ENCODE results near the gene OPN3. TPM values are rescaled to one million over a fixed set of nuclear protein-coding genes. Genes with fewer than 3 reads are reported as not detected.
A peak's percentile ranks its signal among the peaks of the same experiment; 100 is the strongest.

Gene OPN3
- total RNA-seq, 1 donor from 2014 or later = 25.6 TPM

DNA sequence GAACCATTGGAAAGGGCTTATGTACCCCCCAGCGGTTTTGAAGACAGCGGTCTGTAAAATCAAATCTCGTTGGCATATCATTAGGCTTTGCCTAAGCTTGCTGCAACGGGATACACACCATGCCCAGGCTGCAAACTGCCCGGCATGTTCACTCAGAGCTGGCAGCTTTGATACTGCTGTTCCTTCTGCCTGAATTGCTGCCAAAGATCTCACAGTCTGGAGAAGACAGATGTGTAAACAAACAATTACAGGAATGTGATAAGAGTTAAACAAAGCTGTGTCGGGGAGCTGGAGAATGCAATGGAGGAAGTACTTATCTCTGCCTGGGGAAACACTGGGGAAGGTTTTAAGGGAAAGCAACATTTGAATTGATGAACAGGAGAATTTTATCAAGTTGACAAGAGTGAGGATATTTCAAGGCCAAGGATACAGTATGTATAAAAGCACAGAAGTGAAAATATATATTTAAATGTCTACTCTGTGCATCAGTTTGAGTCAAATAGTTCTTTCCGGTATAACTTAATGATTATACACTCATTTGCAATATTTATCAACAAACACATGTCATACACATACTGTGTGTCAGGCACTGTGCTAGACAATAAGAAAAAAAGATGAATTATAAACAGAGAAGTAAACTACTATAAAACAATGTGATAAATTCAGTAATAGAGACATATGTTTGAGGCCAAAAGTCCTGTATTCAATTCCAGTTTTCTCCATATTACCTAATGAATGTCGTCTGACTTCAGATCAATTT is 29.9 kb downstream of the OPN3 start:
- no peak overlapping the region for H3K27ac Mint-ChIP-seq
- peaks cover 3% of the 10 kb centered on the region for H3K4me1 Mint-ChIP-seq (ENCODE audit: unreplicated experiment)
- no peaks in the 10 kb centered on the region for H3K36me3 Mint-ChIP-seq
- H3K27me3 Mint-ChIP-seq = no peaks in the 10 kb centered on the region
- no peak for DNase-seq (ENCODE audit: extremely low spot score, unreplicated experiment)
- H3K4me3 Mint-ChIP-seq = no peak overlapping the region
- no peaks in the 10 kb centered on the region for H3K9me3 Mint-ChIP-seq
- TF ChIP-seq, protein P1, sequence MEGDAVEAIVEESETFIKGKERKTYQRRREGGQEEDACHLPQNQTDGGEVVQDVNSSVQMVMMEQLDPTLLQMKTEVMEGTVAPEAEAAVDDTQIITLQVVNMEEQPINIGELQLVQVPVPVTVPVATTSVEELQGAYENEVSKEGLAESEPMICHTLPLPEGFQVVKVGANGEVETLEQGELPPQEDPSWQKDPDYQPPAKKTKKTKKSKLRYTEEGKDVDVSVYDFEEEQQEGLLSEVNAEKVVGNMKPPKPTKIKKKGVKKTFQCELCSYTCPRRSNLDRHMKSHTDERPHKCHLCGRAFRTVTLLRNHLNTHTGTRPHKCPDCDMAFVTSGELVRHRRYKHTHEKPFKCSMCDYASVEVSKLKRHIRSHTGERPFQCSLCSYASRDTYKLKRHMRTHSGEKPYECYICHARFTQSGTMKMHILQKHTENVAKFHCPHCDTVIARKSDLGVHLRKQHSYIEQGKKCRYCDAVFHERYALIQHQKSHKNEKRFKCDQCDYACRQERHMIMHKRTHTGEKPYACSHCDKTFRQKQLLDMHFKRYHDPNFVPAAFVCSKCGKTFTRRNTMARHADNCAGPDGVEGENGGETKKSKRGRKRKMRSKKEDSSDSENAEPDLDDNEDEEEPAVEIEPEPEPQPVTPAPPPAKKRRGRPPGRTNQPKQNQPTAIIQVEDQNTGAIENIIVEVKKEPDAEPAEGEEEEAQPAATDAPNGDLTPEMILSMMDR (conservative IDR thresholded peaks at IDR 0.05) = no peak

DNA sequence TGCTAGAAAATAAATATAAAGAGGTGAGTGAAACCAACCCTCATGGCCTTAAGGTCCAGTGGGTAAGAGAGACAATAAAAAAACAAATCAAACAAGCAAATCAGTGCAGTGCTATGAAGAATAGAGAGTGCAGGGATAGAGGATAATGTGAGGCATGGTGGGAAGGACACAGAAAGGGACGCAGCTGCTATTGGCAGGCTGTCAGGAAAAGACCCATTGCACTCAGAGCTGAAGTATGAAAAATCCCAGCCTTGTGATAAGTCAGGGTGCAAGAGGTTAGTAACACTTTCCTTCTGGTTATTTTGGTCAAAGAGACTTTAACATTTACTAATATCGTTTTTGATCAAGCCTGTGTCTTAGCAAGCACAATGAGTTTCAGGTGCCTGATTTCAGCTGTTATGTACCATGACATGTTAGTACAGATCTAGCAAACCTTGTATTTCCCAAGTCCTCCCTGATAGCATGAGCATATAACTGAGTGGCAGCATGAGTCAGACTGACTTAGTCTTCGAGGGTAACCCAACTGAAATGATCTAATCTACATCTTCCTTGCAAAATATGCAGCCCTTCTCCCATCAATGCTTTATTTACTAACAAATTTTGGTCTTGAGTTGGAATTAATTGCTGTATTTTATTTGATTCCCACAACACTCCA is 31.7 kb downstream of the OPN3 start:
- DNase-seq (ENCODE audit: extremely low spot score, unreplicated experiment) = no peak
- H3K4me3 Mint-ChIP-seq = no peak overlapping the region
- TF ChIP-seq, protein P1 (conservative IDR thresholded peaks at IDR 0.05) = no peak
- no peaks in the 10 kb centered on the region for H3K27me3 Mint-ChIP-seq
- H3K36me3 Mint-ChIP-seq = peaks cover under 1% of the 10 kb centered on the region
- H3K9me3 Mint-ChIP-seq = no peaks in the 10 kb centered on the region
- peaks cover 3% of the 10 kb centered on the region for H3K4me1 Mint-ChIP-seq (ENCODE audit: unreplicated experiment)
- H3K27ac Mint-ChIP-seq = no peak overlapping the region

DNA sequence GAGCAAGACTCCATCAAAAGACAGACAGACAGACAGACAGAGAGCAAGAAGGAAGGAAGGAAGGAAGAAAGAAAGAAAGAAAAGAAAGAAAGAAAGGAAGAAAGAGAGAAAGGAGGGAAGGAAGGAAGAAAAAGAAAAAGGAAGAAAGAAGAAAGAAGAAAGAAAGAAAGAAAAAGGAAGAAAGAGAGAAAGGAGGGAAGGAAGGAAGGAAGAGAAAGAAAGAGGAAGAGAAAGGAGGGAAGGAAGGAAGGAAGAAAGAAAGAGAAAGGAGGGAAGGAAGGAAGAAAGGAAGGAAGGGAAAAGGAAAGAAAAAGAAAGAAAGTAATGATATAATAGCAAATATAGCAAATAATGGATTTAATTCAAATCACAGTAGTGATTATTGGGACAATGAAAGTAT is 32.7 kb downstream of the OPN3 start:
- Mint-ChIP-seq H3K27ac (no peak overlapping the region), H3K4me3 (no peak overlapping the region), H3K27me3 (no peaks in the 10 kb centered on the region), H3K4me1 (ENCODE audit: unreplicated experiment) (peaks cover 3% of the 10 kb centered on the region), H3K36me3 (peaks cover 10% of the 10 kb centered on the region), H3K9me3 (no peaks in the 10 kb centered on the region)
- TF ChIP-seq, protein P1 (conservative IDR thresholded peaks at IDR 0.05) = no peak
- DNase-seq (ENCODE audit: extremely low spot score, unreplicated experiment) = no peak

DNA sequence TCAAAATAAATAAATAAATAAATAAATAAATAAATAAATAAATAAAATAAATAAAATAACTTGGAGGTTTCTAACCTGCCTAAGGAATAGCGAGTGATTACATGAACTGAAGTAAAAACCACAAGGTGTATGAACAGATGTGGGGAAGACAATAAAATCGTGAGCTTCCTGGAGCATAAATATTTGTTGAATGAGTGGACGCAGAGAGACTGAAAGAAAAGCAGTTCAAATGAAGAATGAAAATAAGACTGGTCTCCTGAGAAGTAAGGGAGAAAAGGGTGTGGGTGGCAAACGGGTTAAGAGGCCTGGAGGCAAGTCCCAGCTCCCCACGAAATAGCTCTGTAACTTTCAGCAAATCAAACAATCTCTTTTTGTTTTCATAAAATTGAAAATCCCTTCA is 33.6 kb downstream of the OPN3 start:
- H3K4me3 Mint-ChIP-seq = no peak overlapping the region
- TF ChIP-seq, protein P1 (conservative IDR thresholded peaks at IDR 0.05) = no peak
- H3K27me3 Mint-ChIP-seq = no peaks in the 10 kb centered on the region
- H3K9me3 Mint-ChIP-seq = no peaks in the 10 kb centered on the region
- peaks cover 3% of the 10 kb centered on the region for H3K4me1 Mint-ChIP-seq (ENCODE audit: unreplicated experiment)
- DNase-seq (ENCODE audit: extremely low spot score, unreplicated experiment) = no peak
- H3K27ac Mint-ChIP-seq = no peak overlapping the region
- H3K36me3 Mint-ChIP-seq = peaks cover 18% of the 10 kb centered on the region

DNA sequence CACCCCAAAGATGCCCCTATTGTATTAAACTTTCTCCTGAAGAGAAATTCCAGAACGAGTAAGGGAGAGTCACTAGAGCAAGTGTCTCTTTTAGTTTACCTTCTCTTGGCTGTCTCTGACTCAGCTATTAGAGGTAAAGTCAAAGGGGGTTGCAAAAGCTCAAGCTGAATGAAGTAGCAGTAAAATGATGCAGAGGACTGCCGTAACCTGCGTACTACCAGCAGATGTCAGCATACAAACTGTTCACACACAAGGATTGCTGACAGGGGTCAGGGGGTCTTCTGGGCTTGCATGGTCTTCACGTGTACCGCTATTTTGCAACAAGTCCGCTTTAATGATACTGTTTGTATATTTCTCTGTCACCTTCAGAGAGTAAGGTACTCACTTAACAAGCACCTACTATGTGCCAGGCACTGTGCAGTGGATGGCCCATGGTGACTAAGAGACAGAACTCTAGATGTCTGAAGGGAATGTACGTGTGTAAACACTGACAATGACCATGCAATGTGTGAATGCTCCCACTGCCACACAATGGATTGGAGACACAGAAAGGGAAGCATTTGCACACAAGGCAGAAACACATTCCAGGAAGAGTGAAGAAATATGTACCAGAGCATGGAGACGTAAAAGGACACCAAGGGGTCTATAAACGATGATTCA is 34.9 kb downstream of the OPN3 start:
- no peak overlapping the region for H3K27ac Mint-ChIP-seq
- H3K27me3 Mint-ChIP-seq = no peaks in the 10 kb centered on the region
- H3K36me3 Mint-ChIP-seq = peaks cover 18% of the 10 kb centered on the region
- H3K4me3 Mint-ChIP-seq = no peak overlapping the region
- no peak for DNase-seq (ENCODE audit: extremely low spot score, unreplicated experiment)
- H3K4me1 Mint-ChIP-seq (ENCODE audit: unreplicated experiment) = peaks cover 3% of the 10 kb centered on the region
- no peaks in the 10 kb centered on the region for H3K9me3 Mint-ChIP-seq
- TF ChIP-seq, protein P1 (conservative IDR thresholded peaks at IDR 0.05) = peak; percentile 62
